GM18867 (cell line): ENCODE data around the gene PRKCSH.

Source experiments
- ATAC-seq: cut with Tn5 transposase; IDR thresholded peaks from one replicate; pipeline ENCODE4 v1.9.1; 2021; ENCODE audit warnings: mild to moderate bottlenecking, moderate library complexity; ENCODE audit not compliant: unreplicated experiment

Gene PRKCSH

DNA sequence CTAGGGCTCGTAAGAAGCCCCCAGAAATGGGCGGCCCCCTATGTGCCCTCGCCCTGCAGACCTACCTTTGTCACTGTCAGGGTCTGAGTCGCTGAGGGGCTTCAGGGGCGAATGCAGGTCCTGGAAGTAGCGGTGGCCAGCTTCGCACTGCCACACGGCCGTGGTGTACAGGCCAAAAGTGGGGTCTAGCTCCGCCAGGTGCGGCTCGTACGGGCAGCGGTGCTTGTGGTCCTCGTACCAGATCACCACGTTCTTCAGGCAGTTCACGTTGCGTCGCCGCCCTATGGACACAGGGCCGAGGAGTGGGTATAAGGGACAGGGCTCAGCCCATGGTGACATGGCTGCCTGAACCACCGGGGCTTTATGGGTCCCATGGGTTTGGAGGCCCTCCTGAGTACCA, 60.5 kb downstream of the PRKCSH start:
- no peak for ATAC-seq

DNA sequence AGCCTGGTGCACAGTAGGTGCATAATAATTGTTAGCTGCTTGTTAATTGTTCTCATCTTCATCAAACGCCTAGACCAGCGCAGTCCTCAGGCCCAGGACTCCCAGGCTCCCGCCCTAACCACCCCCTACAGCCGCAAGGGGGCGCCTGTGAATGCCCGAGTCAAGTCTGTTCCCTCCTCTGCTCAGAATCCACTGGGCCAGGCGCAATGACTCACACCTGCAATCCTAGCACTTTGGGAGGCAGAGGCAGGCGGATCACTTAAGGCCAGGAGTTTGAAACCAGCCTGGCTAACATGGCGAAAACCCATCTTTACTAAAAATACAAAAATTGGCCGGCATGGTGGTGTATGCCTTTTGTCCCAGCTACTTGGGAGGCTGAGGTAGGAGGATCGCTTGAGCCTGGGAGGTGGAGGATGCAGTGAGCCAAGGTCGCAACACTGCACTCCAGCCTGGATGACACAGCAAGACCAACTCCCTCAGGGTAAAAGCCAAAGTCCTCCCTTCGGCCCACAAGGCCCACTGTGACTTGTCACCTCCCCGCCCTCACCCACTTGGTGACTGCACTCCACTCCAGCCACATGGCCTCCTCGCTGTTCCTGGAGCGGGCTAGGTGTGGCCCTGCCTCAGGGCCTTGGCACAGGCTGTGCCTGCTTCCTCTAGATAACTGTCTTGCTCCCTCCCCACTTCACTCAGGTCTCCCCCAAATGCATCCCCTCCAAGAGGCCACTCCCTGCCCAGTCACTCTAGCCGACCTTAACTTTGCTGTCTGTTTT, 61.1 kb downstream of the PRKCSH start:
- no peak for ATAC-seq

DNA sequence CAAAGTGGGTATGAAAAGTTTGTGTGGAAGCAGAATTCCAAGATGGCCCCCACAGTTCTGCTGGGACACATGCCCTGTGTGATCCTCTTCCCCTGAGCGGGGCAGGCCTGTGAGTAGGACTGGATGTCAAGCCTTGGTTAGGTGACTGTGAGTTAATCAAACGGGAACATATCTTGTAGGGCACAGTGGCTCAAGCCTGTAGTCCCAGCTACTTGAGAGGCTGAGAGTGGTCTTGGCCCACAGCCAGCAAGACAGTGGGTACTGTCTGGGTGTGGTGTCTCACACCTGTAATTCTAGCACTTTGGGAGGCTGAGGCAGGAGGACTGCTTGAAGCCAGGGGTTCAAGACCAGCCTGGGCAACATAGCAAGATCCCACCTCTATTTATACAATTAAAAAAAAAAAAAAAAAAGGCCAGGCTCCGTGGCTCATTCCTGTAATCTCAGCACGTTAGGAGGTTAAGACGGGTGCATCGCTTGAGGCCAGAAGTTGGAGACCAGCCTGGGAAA, 63.8 kb downstream of the PRKCSH start:
- no peak for ATAC-seq

DNA sequence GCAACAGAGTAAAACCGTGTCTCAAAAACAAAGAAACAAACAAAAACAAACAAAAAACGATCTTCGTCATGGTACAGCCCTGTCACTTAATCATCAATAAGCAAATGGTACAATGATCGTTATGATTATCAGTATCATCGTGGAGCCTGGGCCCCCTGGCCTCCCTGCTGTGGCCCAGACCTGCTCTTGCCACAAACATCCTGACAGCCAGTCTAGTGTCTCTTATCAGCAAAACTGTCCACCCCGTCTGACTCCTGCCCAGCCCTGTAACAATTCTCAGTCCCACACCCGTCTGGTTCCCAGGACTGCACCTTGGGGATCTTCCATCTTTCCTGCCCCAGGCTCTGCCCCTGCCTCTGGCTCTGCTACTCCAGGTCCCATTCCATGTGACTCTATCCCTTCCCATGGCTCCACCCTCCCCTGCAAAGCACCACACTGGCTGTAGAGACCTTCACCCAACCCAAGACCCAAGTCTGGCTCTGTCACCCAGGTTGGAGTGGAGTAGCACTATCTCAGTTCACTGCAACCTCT, 64.5 kb downstream of the PRKCSH start:
- no peak for ATAC-seq
